ENCODE data around the gene NYAP1.
A peak's percentile ranks its signal among the peaks of the same experiment; 100 is the strongest.

Gene NYAP1

DNA sequence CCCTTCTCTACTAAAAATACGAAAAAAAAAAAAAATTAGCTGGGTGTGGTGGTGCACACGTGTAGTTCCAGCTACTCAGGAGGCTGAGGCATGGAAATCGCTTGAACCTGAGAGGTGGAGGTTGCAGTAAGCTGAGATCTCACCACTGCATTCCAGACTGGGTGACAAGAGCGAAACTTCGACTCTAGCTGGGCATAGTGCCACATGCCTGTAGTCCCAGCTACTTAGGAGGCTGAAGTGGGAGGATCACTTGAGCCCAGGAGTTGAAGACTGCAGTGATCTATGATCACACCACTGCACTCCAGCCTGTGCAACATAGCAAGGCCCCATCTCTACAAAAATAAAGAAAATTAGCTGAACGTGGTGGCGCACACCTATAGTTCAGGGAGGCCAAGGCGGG is 18.4 kb upstream of the NYAP1 start:
- DNase-seq (ENCODE audit: low spot score): no peak
- ChIA-PET CTCF (interaction anchor here (0.6 to 1.9 kb wide), 6 partner anchors 17 to 226 kb away, joined by 3 to 7 read pairs (median 5); no protein-coding TSS in a partner anchor), POLR2A (ENCODE audit: low non-redundant PET) (no interaction called here)
- peak overlapping the region; percentile 67 for H3K27ac ChIP-seq
- TF ChIP-seq, protein P1, sequence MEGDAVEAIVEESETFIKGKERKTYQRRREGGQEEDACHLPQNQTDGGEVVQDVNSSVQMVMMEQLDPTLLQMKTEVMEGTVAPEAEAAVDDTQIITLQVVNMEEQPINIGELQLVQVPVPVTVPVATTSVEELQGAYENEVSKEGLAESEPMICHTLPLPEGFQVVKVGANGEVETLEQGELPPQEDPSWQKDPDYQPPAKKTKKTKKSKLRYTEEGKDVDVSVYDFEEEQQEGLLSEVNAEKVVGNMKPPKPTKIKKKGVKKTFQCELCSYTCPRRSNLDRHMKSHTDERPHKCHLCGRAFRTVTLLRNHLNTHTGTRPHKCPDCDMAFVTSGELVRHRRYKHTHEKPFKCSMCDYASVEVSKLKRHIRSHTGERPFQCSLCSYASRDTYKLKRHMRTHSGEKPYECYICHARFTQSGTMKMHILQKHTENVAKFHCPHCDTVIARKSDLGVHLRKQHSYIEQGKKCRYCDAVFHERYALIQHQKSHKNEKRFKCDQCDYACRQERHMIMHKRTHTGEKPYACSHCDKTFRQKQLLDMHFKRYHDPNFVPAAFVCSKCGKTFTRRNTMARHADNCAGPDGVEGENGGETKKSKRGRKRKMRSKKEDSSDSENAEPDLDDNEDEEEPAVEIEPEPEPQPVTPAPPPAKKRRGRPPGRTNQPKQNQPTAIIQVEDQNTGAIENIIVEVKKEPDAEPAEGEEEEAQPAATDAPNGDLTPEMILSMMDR (conservative IDR thresholded peaks at IDR 0.05; ENCODE audit: low read depth): no peak

DNA sequence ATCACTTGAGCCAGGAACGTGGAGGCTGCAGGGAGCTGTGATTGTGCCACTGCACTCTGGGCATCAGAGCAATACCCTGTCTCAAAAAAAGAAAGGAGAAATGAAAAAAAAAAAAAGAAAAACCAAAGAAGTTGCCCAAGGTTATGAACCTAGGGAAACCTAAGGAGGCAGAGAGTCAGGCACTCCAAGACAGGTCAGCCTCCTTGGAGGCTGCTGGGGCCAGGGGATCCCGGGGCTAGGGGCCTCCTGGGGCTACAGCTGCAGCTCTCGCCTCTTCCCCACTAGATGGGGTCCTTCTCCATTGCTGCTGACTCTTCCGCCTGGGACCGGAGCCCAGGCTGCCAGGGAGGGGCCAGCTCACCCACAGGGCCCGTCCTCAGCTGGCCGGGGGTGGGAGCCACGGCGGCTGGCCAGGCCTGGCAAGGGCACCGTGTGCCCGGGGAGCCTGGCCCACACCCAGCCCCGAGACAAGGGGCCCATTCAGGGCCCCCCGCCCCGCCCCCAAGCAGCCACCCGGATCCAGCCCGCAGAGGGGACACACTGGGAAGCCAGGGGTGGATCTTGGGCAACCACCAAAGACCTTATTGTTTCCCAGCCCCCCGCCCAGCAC is 17.9 kb upstream of the NYAP1 start:
- ChIA-PET POLR2A (ENCODE audit: low non-redundant PET) (no interaction called here), CTCF (interaction anchor here (0.5 to 1.9 kb wide), 9 partner anchors 17 to 226 kb away, joined by 3 to 7 read pairs (median 4); no protein-coding TSS in a partner anchor)
- peak overlapping the region; percentile 67 for H3K27ac ChIP-seq
- peak; percentile 59 for DNase-seq (ENCODE audit: low spot score)
- TF ChIP-seq, protein P1 (conservative IDR thresholded peaks at IDR 0.05; ENCODE audit: low read depth): peak; percentile 87

DNA sequence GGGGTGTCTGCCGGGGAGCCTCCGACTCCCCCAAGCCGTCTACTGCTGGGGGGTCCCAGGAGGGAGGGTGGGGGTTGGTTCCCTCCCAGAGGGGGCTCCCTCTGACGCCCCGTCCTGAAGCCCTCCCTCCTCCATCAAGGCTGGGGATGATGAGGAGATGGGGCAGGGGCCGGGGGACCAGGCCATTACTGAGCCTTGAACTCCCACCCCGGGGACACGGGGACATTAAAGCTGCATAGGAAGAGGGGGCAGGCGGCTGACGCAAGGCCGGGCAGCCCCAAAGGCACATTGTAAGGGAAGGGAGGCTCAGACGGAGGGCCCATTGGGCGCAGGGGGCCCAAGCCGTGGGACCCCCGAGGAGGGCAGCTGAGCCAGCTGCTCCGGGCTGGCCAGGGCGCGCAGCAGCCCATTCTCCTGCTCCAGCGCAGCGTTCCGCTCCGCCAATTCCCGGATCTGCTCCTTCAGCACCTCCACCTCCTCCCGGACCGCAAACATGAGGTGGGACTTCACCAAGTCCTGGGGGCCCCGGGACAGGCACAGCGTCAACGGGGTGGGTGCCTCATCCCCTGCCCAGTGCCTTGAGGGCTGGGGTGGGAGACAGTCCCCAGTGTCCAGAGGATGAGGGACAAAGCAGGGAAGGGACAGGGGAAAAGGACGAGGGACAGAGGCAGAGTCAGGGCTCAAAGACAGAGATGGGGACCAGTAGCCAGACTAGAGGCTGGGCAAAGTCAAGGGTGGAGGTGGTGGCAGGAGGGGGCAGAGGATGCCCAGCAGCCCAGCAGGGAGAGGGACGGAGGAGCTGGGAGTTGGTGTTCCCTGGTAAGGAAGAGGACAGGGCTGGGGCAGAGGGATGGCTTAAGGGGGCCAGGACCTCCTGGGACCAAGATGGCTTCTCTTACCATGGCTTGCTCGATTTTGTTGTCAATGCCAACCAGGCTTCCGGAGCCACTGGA is 16.8 kb upstream of the NYAP1 start:
- TF ChIP-seq, protein P1 (conservative IDR thresholded peaks at IDR 0.05; ENCODE audit: low read depth): no peak
- peak overlapping the region; percentile 67 for H3K27ac ChIP-seq
- ChIA-PET POLR2A (ENCODE audit: low non-redundant PET) (no interaction called here), CTCF (interaction anchor here (0.7 to 1.9 kb wide), 3 partner anchors 11 to 97 kb away, joined by 3 to 7 read pairs (median 6); no protein-coding TSS in a partner anchor)
- no peak for DNase-seq (ENCODE audit: low spot score)

DNA sequence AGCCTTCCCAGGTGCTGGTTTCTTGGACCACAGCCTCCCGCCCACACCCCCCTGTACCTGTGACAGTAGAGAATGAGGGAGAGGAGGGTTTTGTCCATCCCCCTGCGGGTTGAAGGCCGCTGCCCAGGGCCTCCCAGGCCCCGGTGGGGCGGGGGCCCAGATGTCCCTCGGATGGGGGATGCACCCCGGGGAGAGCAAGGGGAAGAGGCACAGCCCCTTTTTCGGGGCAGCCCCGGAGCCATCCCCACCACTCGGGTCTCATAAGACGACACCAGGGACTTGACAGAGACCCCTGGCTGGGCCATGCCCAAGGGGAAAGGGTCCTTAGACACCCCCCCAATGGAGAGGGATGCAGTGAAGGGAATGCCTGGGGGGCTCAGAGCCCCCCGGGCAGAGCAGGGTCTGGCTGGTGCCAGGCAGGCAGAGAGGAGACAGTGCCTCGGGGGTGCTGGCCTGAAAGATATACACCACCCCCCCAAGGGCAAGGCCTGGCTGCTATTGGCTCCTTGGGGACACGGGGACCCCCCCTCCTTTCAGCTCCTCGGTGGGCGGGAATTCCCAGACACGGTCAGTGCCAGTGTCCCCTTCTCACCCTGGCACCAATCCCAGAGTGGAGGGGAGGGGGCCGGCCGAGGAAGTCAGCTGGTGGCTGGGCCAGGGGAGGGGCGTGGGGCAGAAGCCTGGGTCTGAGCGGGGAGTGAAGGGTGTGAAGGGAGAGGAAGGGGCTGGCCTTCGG is 15.9 kb upstream of the NYAP1 start:
- H3K27ac ChIP-seq: peak overlapping the region; percentile 67
- CTCF ChIA-PET: interaction anchor here (0.6 to 1.3 kb wide), 3 partner anchors 12 to 92 kb away, joined by 3 to 8 read pairs (median 3); no protein-coding TSS in a partner anchor
- TF ChIP-seq, protein P1 (conservative IDR thresholded peaks at IDR 0.05; ENCODE audit: low read depth): no peak
- DNase-seq (ENCODE audit: low spot score): no peak
- POLR2A ChIA-PET (ENCODE audit: low non-redundant PET): no interaction called here

DNA sequence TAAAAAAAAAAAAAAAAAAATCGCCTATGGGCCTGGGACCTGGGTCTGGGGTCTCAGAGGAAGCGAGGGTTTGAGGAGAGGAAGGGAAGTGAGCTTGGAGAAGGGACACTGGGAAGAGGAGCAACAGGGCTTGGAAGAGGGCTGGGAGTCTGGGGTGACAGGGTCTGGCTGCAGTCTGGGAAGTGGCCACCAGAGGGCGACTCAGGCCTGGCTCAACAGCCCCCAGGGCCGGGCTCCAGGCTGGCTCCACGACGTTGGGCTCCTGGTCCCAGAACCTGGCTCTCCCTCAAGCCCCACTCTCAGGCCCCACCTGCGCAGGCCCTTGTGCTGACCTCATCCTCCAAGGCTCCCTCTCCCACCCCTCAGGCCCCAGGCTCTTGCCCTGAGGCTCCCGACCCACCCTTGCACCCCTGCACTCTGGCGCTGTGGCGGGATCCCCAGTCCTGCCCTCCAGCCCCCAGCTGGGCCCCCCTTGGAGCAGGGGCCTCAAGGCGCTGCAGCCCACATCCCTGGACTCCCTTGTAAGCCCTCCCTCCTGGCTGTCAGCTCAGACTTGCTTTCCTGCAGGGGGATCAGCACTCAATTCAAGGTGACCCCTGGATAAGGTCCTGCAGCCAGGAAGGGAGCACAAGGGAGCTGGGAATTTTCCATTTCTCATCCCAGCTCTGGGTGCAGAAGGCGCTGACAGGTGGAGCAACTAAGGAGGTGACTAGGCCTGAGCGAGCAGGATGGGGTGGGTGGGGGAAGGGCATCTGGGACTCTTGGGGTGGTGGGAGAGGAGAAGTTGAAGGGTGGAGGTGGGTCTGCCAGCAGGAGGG is 14.3 kb upstream of the NYAP1 start:
- TF ChIP-seq, protein P1 (conservative IDR thresholded peaks at IDR 0.05; ENCODE audit: low read depth): peak; percentile 96
- POLR2A ChIA-PET (ENCODE audit: low non-redundant PET): interaction anchor here (0.6 to 0.7 kb wide), 2 partner anchors 14 to 90 kb away, joined by 3 to 6 read pairs; no protein-coding TSS in a partner anchor
- CTCF ChIA-PET: interaction anchor here (0.5 to 3.0 kb wide), 17 partner anchors 9 to 618 kb away, joined by 3 to 32 read pairs (median 3); no protein-coding TSS in a partner anchor
- H3K27ac ChIP-seq: peak overlapping the region; percentile 89
- DNase-seq (ENCODE audit: low spot score): peak; percentile 85
